H9 (cell line): Measurements from ENCODE around the gene ZNG1F. TPM values are rescaled to one million over a fixed set of nuclear protein-coding genes. Genes with fewer than 3 reads are reported as not detected.
"Not testable (repeated sequence)": the region's sequence is repeated elsewhere in the genome, so short reads cannot be mapped to it uniquely, and the experiment has no call there.

Experiments
- DNase-seq: peaks from one replicate; pipeline ENCODE4 v3.0.0-alpha.2; 2017
- H2AFZ ChIP-seq: one replicate; pipeline ENCODE4 v1.6.1; 2013; ENCODE audit warnings: mild to moderate bottlenecking, low read length, control low read depth, moderate library complexity
- H2AK5ac ChIP-seq: 2 replicates; pipeline ENCODE4 v1.6.1; 2013; ENCODE audit warnings: low read length, control low read depth, mixed read lengths; ENCODE audit not compliant: insufficient read length
- H2BK120ac ChIP-seq: one replicate; pipeline ENCODE4 v1.6.1; 2013; ENCODE audit warnings: low read depth, mild to moderate bottlenecking, low read length, control low read depth, inconsistent platforms; ENCODE audit not compliant: poor library complexity, severe bottlenecking
- H2BK12ac ChIP-seq: 2 replicates; pipeline ENCODE4 v1.6.1; 2013; ENCODE audit warnings: low read length, control low read depth, mixed read lengths, low read depth; ENCODE audit not compliant: insufficient read length
- H2BK15ac ChIP-seq: 2 replicates; pipeline ENCODE4 v1.6.1; 2013; ENCODE audit warnings: low read depth, low read length, control low read depth
- H2BK20ac ChIP-seq: one replicate; pipeline ENCODE4 v1.6.1; 2013; ENCODE audit warnings: low read depth, mild to moderate bottlenecking, low read length, control low read depth, inconsistent platforms; ENCODE audit not compliant: poor library complexity, severe bottlenecking
- H2BK5ac ChIP-seq: 2 replicates; pipeline ENCODE4 v1.6.1; 2013; ENCODE audit warnings: low read length, control low read depth, mixed read lengths; ENCODE audit not compliant: insufficient read length
- H3K14ac ChIP-seq: 2 replicates; pipeline ENCODE4 v1.6.1; 2013; ENCODE audit warnings: low read length, control low read depth; ENCODE audit not compliant: insufficient read depth
- H3K18ac ChIP-seq: 2 replicates; pipeline ENCODE4 v1.6.1; 2013; ENCODE audit warnings: low read depth, mild to moderate bottlenecking, mixed read lengths, low read length, control low read depth; ENCODE audit not compliant: insufficient read length
- H3K23ac ChIP-seq: 2 replicates; pipeline ENCODE4 v1.6.1; 2013; ENCODE audit warnings: low read length, control low read depth, mixed read lengths, low read depth; ENCODE audit not compliant: insufficient read length
- H3K23me2 ChIP-seq: 2 replicates; pipeline ENCODE4 v1.6.1; 2013; ENCODE audit warnings: low read depth, mild to moderate bottlenecking, mixed read lengths, low read length, control low read depth; ENCODE audit not compliant: insufficient read length, poor library complexity, severe bottlenecking
- H3K27ac ChIP-seq: 2 replicates; pipeline ENCODE4 v1.5.1; 2013; ENCODE audit warnings: low read length, control low read depth, mixed read lengths, low read depth; ENCODE audit not compliant: insufficient read length
- H3K27me3 ChIP-seq: 2 replicates; pipeline ENCODE4 v1.6.1; 2013; ENCODE audit warnings: low read length, control low read depth, inconsistent platforms; ENCODE audit not compliant: insufficient read depth
- H3K4ac ChIP-seq: 2 replicates; pipeline ENCODE4 v1.6.1; 2013; ENCODE audit warnings: low read depth, mild to moderate bottlenecking, control low read depth, inconsistent platforms, low read length, moderate library complexity
- H3K4me1 ChIP-seq: 2 replicates; pipeline ENCODE4 v1.6.1; 2013; ENCODE audit warnings: low read length, control low read depth, inconsistent platforms; ENCODE audit not compliant: insufficient read depth
- H3K4me2 ChIP-seq: 2 replicates; pipeline ENCODE4 v1.6.1; 2013; ENCODE audit warnings: low read length, control low read depth, mixed read lengths; ENCODE audit not compliant: insufficient read length, insufficient read depth
- H3K56ac ChIP-seq: 2 replicates; pipeline ENCODE4 v1.6.1; 2013; ENCODE audit warnings: low read depth, mild to moderate bottlenecking, mixed read lengths, low read length, control low read depth; ENCODE audit not compliant: insufficient read length
- H3K79me1 ChIP-seq: 2 replicates; pipeline ENCODE4 v1.6.1; 2013; ENCODE audit warnings: low read depth, mild to moderate bottlenecking, moderate library complexity, low read length, control low read depth, inconsistent platforms; ENCODE audit not compliant: insufficient read depth, poor library complexity, severe bottlenecking
- H3K79me2 ChIP-seq: 2 replicates; pipeline ENCODE4 v1.6.1; 2013; ENCODE audit warnings: low read length, control low read depth, inconsistent platforms; ENCODE audit not compliant: insufficient read depth
- H3K9ac ChIP-seq: 2 replicates; pipeline ENCODE4 v1.6.1; 2013; ENCODE audit warnings: low read length, control low read depth, mixed read lengths; ENCODE audit not compliant: insufficient read length; ENCODE audit errors: extremely low read depth
- H3K9me3 ChIP-seq: one replicate; pipeline ENCODE4 v1.6.1; 2013; ENCODE audit warnings: low read depth, low read length, inconsistent platforms; ENCODE audit not compliant: control insufficient read depth
- H3T11ph ChIP-seq: one replicate; pipeline ENCODE4 v1.6.1; 2013; ENCODE audit warnings: mild to moderate bottlenecking, low read length, control low read depth, inconsistent platforms
- H4K20me1 ChIP-seq: one replicate; pipeline ENCODE4 v1.6.1; 2013; ENCODE audit not compliant: control insufficient read depth, insufficient read length, insufficient read depth
- H4K5ac ChIP-seq: 2 replicates; pipeline ENCODE4 v1.6.1; 2013; ENCODE audit warnings: low read depth, mild to moderate bottlenecking, mixed read lengths, low read length, control low read depth; ENCODE audit not compliant: insufficient read length
- H4K8ac ChIP-seq: replicated peaks from 2 replicates; pipeline ENCODE4 v1.6.1; 2013; ENCODE audit warnings: low read length, control low read depth, mixed read lengths, low read depth; ENCODE audit not compliant: insufficient read length
- H4K91ac ChIP-seq: 2 replicates; pipeline ENCODE4 v1.6.1; 2013; ENCODE audit warnings: low read depth, mild to moderate bottlenecking, moderate library complexity, mixed read lengths, low read length, control low read depth; ENCODE audit not compliant: insufficient read length
- H3K27ac Mint-ChIP-seq, 3 experiments: 2 replicates in 2 of 3; 3 replicates in 1 of 3; pipeline ENCODE4 v1.8.0; 2020 to 2021; ENCODE audit warnings: mixed read lengths in 3 of 3, mild to moderate bottlenecking in 1 of 3, moderate library complexity in 1 of 3
- H3K27me3 Mint-ChIP-seq: 2 replicates; pipeline ENCODE4 v1.8.0; 2021; ENCODE audit warnings: low read depth, mild to moderate bottlenecking, moderate library complexity, mixed read lengths
- H3K36me3 Mint-ChIP-seq, 3 experiments: 2 replicates in 2 of 3; 3 replicates in 1 of 3; pipeline ENCODE4 v1.8.0; 2020 to 2021; ENCODE audit warnings: low read depth in 3 of 3, mixed read lengths in 3 of 3; ENCODE audit not compliant: insufficient read depth in 1 of 3
- H3K4me1 Mint-ChIP-seq, 2 experiments: 2 replicates each; pipeline ENCODE4 v1.8.0; 2020; ENCODE audit warnings: mixed read lengths in 2 of 2
- H3K4me3 Mint-ChIP-seq, 2 experiments: 2 replicates in 1 of 2; 3 replicates in 1 of 2; pipeline ENCODE4 v1.8.0; 2020 to 2021; ENCODE audit warnings: mild to moderate bottlenecking in 2 of 2, mixed read lengths in 2 of 2, moderate library complexity in 1 of 2
- H3K9me3 Mint-ChIP-seq, 2 experiments: 2 replicates in 1 of 2; 3 replicates in 1 of 2; pipeline ENCODE4 v1.8.0; 2020; ENCODE audit warnings: mild to moderate bottlenecking in 2 of 2, mixed read lengths in 2 of 2, moderate library complexity in 1 of 2
- WGBS: extraction: QIAGEN DNeasy Blood & Tissue Kit; methylation state at CpG from one replicate; pipeline ENCODE4 v1.1.7; 2013; ENCODE audit warnings: missing lambda C conversion rate, low lambda C conversion rate, mixed read lengths; ENCODE audit not compliant: insufficient read length; ENCODE audit errors: extremely low coverage; 5-methylcytosine and 5-hydroxymethylcytosine counted together
- total RNA-seq: library from RNA; stranded (reverse); gene quantifications from 2 replicates; pipeline ENCODE4 v1.2.1, GENCODE V29; 2021

Gene ZNG1F
- total RNA-seq, 1 experiment from 2014 or later, result 13.4 TPM

GRCh38 chr9:41119719-41120118, 69.4 kb downstream of the ZNG1F start:
- not testable (repeated sequence) for H3K4me1 Mint-ChIP-seq, H2AK5ac ChIP-seq, H4K8ac ChIP-seq, H3K79me2 ChIP-seq, H3K4me2 ChIP-seq, H2BK120ac ChIP-seq, H3T11ph ChIP-seq, H3K4me1 ChIP-seq, H3K9me3 ChIP-seq, H3K36me3 Mint-ChIP-seq, H4K91ac ChIP-seq, H3K56ac ChIP-seq, H3K27ac Mint-ChIP-seq, H2BK20ac ChIP-seq, H3K4me3 Mint-ChIP-seq, H3K4ac ChIP-seq, H2BK12ac ChIP-seq, H2BK15ac ChIP-seq, DNase-seq, H3K18ac ChIP-seq, H2BK5ac ChIP-seq, H3K23me2 ChIP-seq, H3K79me1 ChIP-seq, H3K27me3 ChIP-seq, H3K23ac ChIP-seq, H3K9me3 Mint-ChIP-seq, H4K20me1 ChIP-seq, H2AFZ ChIP-seq, H4K5ac ChIP-seq, H3K27ac ChIP-seq, H3K9ac ChIP-seq, H3K14ac ChIP-seq
- peaks cover 12% of the 10 kb centered on the region for H3K27me3 Mint-ChIP-seq
- WGBS, result no CpG with 5 or more reads among the region's 5 CpGs

DNA sequence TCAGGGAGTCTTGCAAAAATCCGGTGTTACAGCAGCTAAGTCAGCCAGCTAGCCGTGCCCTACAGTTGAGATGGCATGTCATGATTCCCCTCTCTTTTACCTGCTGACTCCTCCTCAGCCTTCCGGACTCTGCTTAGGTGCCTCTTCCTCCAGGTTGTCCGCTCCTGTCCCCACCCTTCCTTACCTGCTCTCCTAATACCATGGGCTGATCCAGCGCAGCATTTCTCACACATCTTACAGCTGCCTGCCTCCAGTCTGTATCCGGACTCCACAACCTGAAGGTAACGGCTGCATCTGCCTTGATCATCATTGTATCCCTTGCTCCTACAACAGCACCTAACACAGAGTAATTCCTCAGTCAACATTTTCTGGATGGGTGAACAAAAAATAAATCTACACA, 69.8 kb downstream of the ZNG1F start:
- not testable (repeated sequence) for H3K27ac ChIP-seq, DNase-seq, H2BK5ac ChIP-seq, H3K56ac ChIP-seq, H2BK12ac ChIP-seq, H3K4me3 Mint-ChIP-seq, H2BK20ac ChIP-seq, H2BK15ac ChIP-seq, H3T11ph ChIP-seq, H3K9me3 Mint-ChIP-seq, H3K23ac ChIP-seq, H3K27me3 ChIP-seq, H4K20me1 ChIP-seq, H3K14ac ChIP-seq, H3K18ac ChIP-seq, H4K8ac ChIP-seq, H3K4me2 ChIP-seq, H3K9ac ChIP-seq, H3K4ac ChIP-seq, H3K4me1 ChIP-seq, H3K9me3 ChIP-seq, H3K79me1 ChIP-seq, H3K23me2 ChIP-seq, H4K5ac ChIP-seq, H3K27ac Mint-ChIP-seq, H2AFZ ChIP-seq, H3K4me1 Mint-ChIP-seq, H3K79me2 ChIP-seq, H4K91ac ChIP-seq, H2BK120ac ChIP-seq, H2AK5ac ChIP-seq, H3K36me3 Mint-ChIP-seq
- no CpG with 5 or more reads among the region's 7 CpGs for WGBS
- H3K27me3 Mint-ChIP-seq, result peaks cover 11% of the 10 kb centered on the region
